ENCODE measurements around the gene EPYC.
"Not testable (repeated sequence)": the region's sequence is repeated elsewhere in the genome, so short reads cannot be mapped to it uniquely, and the experiment has no call there.

DNA sequence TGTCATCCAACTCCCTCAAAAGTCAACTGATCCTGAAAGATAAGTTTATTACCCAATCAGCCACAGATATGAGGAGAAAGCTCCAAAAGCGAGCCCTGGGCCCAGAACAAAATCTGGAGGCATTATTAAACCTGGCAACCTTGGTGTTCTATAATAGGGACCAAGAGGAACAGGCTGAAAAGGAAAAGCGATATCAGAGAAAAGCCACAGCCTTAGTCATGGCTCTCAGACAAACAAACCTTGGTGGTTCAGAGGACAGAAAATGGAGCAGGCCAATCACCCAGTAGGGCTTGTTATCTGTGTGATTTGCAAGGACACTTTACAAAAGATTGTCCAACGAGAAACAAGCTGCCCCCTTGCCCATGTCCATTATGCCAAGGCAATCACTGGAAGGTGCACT is 19.4 kb downstream of the EPYC start:
- TF ChIP-seq POLR2AphosphoS5 (IDR thresholded peaks at IDR 0.05; ENCODE audit: borderline replicate concordance, low read depth, low read length); FOXP2 (optimal IDR thresholded peaks at IDR 0.05; ENCODE audit: control extremely low read depth, extremely low read length, insufficient read depth); EZH2 (IDR thresholded peaks at IDR 0.05): not testable (repeated sequence)

Measured in SK-N-MC (cell line).